OCI-LY1 (cell line): ENCODE data around the gene KMT2A.

Experiments
- CTCF ChIP-seq: fragments of 200-600 bp; sonication (generic), shearing (Covaris generic); IDR thresholded peaks from 2 replicates; pipeline ENCODE4 v1.5.1; 2017; ENCODE audit warnings: mild to moderate bottlenecking, antibody characterized with exemption, low read length, moderate library complexity, mixed read lengths
- EZH2 ChIP-seq: fragments of 200-600 bp; sonication (generic), shearing (Covaris generic); IDR thresholded peaks from 2 replicates; pipeline ENCODE4 v1.8.0; 2017; ENCODE audit warnings: borderline replicate concordance, mixed run types, mild to moderate bottlenecking, antibody characterized with exemption, low read length, moderate library complexity, mixed read lengths

GRCh38 chr11:118537409-118537980, 101.2 kb downstream of the KMT2A start:
- TF ChIP-seq EZH2 (no peak), CTCF (no peak)
